HG03064 (cell line): ENCODE measurements around the gene CTAGE6.
"Not testable (repeated sequence)": the region's sequence is repeated elsewhere in the genome, so short reads cannot be mapped to it uniquely, and the experiment has no call there.

Experiments
- ATAC-seq: cut with Tn5 transposase; IDR thresholded peaks from one replicate; pipeline ENCODE4 v1.9.1; 2021; ENCODE audit warnings: low read depth; ENCODE audit not compliant: unreplicated experiment

CTAGE6 gene

DNA sequence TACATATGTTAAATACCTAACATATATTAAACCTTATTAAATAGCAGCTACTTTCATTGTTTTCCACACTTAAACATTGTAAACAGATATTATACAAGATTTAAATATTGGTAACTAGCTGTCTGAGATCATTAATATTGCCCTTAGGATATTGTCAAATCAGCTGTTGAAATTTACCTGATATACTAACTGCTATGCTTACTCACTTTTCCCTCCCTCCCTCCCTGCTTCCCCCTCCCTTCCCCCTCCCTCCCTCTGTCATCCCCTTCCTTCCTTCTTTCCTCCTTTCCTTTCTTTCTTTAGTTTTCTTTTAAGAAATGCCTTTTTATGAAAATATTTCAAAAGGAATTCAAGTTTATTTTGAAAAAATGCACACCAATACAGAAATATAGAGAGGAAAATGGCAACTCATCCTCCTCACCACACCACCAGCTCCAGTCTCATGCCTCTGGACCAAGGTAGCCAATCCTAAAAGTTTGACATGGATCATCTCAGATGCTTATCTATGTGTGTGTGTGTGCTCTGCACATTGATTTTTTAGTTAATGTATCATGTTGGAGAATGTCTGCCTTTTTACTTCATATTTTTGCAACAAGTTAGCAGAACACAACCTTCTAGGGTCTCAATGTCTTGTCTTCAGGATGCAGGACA lies 41.8 kb downstream of the CTAGE6 start:
- not testable (repeated sequence) for ATAC-seq

DNA sequence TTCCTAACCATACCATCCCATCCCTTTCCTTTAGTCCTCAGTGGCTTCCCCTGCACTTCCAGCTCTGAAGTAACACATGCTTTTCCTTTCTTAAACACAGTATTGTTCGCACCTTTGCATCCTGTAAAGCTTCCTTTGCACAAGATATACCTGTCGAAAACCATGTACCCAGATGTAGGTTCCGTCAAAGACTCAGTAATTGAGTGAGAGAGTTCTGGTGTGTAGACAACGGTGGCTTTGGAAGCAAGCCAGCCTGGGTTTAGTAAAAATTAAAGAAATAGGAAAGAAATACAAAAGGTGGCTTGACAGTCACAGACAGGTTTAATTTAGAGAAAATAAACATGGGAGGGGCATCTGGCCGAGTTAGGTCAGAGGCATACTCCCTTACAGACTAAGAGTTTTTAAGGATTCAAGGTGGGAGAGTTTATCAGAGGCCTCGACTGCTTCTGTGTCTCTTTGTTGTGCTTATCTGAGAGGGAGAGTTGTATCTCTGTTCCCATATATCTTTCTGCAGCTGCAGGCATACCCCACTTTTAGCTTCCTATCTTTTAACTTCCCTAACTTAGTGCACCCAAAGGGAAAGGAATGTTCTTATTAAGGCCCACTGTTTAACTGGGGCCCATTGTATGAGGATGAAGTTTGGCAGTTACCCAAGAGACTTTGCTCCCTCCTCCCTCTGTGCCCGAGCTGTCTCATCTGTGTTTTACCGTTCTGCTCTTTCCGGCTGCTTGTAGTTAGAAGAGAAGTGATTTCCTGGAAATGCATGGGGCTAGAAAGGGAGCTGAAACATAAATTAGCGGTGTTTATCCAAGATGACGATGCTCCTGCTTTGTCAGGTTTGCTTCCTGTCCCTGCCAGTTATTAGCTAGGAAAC lies 42.7 kb downstream of the CTAGE6 start:
- ATAC-seq = peak; percentile 51

- not testable (repeated sequence) for ATAC-seq
These were observed 45.1 kb downstream of the CTAGE6 start for GRCh38 chr7:143712381-143712780.

DNA sequence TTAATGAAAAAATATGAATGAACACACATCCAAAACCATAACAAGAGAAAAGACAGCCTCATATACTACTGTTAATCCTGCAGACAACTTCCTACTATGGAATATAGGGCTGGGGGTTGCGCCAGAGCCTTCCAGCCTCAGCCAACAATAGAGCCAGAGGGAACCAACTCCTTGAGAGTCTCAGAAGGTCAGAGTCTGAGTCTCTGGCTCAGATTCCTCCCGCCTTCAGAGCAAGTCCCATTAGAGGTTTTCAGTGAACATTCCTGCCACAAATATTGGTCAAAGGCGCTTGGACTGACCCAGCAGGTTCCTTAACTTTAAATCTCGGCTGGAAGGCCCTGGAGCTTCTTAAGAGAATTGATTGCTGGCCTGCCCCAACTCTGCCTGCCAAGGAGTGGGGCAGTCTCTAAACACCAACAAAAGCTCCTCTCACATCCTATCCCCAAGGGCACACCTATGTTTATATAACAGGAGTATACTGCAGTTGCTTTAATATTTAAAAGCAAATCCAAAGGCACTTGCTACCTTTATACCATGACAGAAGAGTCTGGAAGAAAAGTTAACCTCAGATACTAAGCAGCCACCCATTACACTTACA lies 45.7 kb downstream of the CTAGE6 start:
- ATAC-seq = not testable (repeated sequence)

DNA sequence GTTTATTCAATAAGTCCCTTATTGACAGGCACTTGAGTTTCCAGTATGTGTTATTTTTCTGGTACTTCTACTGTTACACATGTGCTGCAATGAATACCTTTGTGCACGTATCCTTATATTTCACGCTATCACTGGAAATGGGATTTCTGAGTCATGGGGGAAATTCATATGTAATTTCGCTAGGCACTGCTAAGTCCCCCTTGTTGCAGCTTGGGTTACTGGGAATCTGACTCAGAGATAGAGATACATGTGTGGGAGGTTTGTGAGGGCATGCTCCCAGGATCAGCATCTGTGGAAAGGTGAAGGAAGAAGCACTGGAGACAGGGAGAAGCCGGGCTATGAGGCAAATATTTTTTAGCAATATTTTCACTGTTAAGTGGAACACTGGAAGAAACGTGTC lies 47.6 kb downstream of the CTAGE6 start:
- ATAC-seq = not testable (repeated sequence)
